AG09319 (cell line): Measurements from ENCODE around the gene PCK1.

Experiments
- DNase-seq: peaks from one replicate; pipeline ENCODE4 v3.0.0-alpha.2; 2010; ENCODE audit warnings: low read depth; ENCODE audit errors: extremely low read depth
- TF ChIP-seq, protein P1 (sequence below): IDR thresholded peaks from 2 replicates; pipeline ENCODE4 v1.5.1; 2011; ENCODE audit warnings: low read depth, mild to moderate bottlenecking, inconsistent platforms, low read length, moderate library complexity

The PCK1 gene

DNA sequence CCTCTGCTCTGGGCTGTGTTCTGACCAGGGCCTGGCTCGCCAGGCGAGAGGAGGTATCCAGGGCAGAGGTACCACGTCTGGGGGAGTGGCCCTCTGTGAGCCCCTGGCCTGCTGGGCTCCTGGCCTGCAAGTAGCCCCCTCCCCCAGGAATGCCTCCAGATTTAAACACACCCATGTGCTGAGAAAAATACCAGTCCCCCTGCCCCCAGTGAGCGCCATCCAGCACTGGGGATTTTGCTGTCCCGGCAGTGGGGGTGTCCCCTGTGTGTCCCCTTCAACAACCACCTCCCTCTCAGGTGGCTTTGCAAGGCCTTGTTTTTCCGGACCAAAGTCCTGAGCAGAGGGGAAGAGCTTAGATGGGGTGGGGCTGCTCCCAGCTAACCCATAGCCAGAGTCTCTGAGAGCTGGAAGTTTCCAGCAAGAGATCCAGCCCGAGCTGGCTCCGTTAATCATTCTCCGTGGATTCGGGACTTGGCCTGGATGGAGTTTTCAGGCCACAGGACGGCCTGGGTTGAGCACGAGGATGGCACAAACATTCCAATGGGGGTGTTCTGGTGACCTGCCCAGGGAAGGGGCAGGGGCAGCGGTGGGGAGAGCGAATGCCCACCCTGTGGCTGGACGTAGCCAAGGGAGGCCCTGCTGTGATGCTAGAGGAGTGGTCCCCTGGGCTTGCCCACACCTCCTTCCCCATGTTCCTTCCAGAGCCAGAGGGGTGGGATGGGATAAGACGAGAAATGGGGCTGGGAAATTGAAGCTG lies 29.0 kb downstream of the PCK1 start:
- DNase-seq = no peak
- TF ChIP-seq, protein P1, sequence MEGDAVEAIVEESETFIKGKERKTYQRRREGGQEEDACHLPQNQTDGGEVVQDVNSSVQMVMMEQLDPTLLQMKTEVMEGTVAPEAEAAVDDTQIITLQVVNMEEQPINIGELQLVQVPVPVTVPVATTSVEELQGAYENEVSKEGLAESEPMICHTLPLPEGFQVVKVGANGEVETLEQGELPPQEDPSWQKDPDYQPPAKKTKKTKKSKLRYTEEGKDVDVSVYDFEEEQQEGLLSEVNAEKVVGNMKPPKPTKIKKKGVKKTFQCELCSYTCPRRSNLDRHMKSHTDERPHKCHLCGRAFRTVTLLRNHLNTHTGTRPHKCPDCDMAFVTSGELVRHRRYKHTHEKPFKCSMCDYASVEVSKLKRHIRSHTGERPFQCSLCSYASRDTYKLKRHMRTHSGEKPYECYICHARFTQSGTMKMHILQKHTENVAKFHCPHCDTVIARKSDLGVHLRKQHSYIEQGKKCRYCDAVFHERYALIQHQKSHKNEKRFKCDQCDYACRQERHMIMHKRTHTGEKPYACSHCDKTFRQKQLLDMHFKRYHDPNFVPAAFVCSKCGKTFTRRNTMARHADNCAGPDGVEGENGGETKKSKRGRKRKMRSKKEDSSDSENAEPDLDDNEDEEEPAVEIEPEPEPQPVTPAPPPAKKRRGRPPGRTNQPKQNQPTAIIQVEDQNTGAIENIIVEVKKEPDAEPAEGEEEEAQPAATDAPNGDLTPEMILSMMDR = no peak

DNA sequence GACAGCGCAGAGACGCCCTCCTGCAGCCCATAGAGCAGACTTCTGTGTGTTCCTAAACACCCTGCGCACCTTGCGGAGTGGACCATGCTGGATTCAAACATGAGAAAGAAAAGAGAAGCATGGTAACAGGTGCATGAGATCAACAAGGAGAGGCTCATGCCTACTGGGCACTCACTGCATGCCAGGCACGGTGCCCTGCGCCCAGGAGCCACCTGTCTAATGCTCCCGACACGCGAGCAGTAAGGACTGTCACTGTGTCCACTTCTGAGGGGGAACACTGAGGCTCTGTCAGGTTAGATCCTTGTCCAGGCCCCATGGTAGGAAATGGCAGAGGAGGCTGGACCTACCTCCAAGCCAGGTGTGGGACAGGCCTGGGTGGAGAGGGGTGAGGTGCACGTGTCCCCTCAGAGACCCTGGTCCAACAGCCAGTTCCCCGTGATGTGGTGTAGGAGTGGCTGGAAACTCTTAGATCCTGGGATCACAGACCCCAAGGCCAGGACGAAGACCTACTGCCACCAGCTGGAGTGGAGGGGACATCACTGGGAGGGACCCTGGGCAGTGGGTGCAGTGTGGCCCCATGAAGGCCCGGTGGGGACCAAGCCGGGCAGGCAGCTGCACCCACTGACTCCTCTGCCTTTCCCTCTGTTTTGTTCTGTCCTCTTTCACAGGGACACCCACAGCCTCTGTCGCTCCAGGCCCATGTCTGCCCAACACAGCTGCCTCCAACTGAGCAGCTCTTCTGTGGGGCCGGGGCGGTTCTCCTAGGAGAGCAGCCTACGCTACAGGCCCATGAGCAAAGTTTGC lies 29.8 kb downstream of the PCK1 start:
- TF ChIP-seq, protein P1 = no peak
- no peak for DNase-seq

DNA sequence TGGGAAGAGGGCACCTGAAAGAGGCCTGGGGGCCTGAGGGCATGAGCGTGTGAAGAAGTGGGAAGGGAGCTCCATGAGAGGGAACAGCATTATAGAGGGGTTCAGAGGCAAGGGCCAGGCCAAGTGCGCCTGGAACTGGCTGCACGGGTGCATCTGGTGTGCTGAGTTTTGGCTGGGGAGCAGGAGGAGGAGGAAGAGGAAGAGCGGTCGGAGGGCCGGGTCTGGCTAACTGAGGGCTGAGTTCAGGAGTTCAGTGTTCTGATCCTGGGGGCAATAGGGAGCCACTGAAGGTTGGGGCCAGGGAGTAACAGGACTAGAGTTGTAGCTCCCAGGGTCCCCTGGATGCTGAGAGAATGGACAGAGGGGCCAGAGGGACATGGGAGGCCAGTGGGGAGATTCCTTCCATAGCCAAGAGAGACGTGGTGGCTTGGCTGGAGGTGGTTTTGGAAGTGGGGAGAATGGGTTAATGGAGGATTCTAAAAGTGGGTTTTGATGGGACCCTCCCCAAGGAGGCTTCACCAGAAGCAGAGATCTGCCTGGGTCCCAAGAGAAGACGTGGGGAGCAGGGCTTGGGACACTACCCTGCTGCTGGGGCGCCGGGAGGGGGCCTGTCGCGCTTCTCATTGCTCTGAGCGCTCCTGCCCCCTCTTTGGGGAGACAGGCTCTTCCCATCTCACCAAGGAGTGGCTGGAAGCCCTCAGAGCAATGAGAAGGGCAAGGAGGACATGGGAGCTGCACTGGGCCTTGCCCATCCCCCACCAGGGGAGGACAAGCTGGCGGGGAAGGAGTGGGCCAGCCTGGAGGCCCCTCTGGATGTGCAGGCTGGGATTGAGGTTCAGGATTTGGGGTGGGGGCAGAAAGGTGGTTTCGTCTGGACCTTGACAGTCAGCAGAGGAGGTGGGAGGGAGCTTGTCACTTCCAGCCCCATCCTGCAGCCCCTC lies 30.6 kb downstream of the PCK1 start:
- TF ChIP-seq, protein P1 = no peak
- no peak for DNase-seq

DNA sequence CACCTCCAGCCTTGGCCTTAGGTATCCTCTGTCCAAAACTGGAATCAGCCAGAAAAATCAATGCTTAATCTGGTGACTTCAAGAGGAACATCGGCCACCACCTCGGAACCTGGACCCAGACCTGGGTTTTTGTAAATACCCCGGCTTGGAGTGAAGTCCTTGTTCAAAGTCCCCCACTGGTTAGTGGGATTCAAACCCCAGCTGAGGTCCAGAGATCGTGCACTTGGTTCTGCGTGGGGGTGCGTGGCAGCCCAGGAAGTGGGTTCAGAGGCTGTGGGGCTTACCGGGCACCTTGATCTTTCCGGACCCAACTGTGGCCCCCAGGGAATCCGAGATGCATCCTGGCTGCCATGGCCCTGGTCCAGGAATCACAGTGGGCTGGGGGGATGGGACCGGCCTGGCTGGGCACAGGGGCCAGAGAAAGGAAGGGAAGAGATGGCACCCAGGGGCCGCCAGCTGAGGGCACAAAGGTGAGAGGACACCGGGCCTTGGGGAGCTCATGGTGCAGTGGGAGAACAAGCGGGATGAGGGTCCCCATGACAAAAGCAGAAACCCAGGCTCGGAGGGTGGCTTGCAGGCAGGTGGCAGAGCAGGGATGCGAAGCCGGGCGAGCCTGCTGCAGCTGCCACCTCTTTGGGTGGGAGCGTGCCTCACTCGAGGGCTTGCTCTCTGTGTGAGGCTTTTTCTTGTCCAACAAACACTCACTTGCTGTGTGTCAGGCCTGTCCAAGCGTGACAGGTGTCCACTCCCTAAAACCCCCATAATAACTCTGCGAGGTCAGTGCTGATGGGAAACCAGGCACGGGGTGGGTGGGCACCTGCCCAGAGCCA lies 31.6 kb downstream of the PCK1 start:
- TF ChIP-seq, protein P1 = no peak
- no peak for DNase-seq

DNA sequence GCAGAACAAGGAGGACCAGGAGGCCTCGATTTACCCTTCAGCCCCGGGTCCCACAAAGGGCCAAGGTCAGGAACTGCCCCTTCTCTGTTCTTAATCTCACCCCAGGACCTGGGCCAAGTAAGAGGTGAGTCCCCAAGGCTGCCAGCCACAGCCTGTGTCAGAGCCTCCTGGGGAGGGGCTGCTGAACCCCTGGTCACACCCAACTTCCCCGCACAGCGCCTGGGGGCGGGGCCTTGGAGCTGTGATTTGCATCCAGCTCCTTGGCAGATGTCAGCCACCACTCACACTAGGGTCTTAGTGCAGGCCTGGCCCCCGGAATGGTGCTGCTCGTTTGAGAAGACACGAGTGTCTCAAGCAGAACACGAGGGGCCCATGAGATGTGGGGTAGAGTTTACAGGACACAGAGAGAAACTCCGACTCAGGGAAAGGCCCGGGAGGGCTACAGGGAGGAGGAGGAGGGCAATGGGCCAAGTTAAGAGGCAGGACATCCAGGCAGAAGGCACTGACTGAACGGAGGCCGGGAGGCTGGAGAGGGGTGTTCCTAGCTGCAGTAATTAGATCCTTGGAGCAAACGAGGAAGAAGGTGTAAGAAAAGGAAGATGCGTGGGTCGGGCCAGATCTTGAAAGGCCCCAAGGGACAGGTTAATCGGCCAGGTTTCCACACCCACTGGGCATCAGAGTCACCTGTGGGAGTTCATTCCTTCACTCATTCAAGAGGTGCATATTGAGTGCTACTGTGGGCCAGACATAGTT lies 32.4 kb downstream of the PCK1 start:
- TF ChIP-seq, protein P1 = no peak

More for the DNA sequence above, 32.4 kb downstream of the PCK1 start:
- no peak for DNase-seq
